Uterus (tissue), 2 donors: ENCODE results near the gene CECR2.

Source experiments
- CTCF ChIP-seq, 4 experiments: fragments of 200-600 bp in 2 of 4; fragments of 450-650 bp in 2 of 4; sonication (generic) in 2 of 4; IDR thresholded peaks; one replicate each; pipeline ENCODE4 v1.5.1; 2016 to 2019; ENCODE audit warnings: antibody characterized with exemption in 4 of 4, mild to moderate bottlenecking in 2 of 4, moderate library complexity in 1 of 4
- POLR2A ChIP-seq, 2 donors: fragments of 450-650 bp; IDR thresholded peaks; one replicate each; pipeline ENCODE4 v1.6.1; 2016; ENCODE audit warnings: antibody characterized with exemption in 2 of 2, mild to moderate bottlenecking in 1 of 2, moderate library complexity in 1 of 2

GRCh38 chr22:17379944-17380343 is 10.7 kb downstream of the CECR2 start:
- no peak for TF ChIP-seq POLR2A (IDR thresholded peaks at IDR 0.05)
- TF ChIP-seq CTCF (IDR thresholded peaks at IDR 0.05), result no peak
